Karpas-422 (cell line): ENCODE data around the gene TRPM1. TPM values are rescaled to one million over a fixed set of nuclear protein-coding genes. Genes with fewer than 3 reads are reported as not detected.

Source experiments
- DNase-seq: peaks from one replicate; pipeline ENCODE4 v3.0.0-alpha.2; 2015
- H2AFZ ChIP-seq: fragments of 200-600 bp; sonication (generic); 2 replicates; pipeline ENCODE4 v1.6.1; 2014; ENCODE audit warnings: antibody characterized with exemption, low read length, mixed read lengths
- H3K27ac ChIP-seq: fragments of 200-600 bp; sonication (generic); 2 replicates; pipeline ENCODE4 v1.5.1; 2014; ENCODE audit warnings: mild to moderate bottlenecking, low read length, moderate library complexity
- H3K27me3 ChIP-seq: fragments of 200-600 bp; sonication (generic); 2 replicates; pipeline ENCODE4 v1.6.1; 2014; ENCODE audit warnings: low read length, mixed read lengths
- H3K36me3 ChIP-seq: fragments of 200-600 bp; sonication (generic); 2 replicates; pipeline ENCODE4 v1.6.1; 2014; ENCODE audit warnings: low read length, mixed read lengths; ENCODE audit not compliant: insufficient read depth
- H3K4me1 ChIP-seq: fragments of 200-600 bp; sonication (generic); 2 replicates; pipeline ENCODE4 v1.6.1; 2014; ENCODE audit warnings: mild to moderate bottlenecking, low read length, mixed read lengths
- H3K4me2 ChIP-seq: fragments of 200-600 bp; sonication (generic); 2 replicates; pipeline ENCODE4 v1.6.1; 2014; ENCODE audit warnings: low read length, low read depth, mild to moderate bottlenecking; ENCODE audit not compliant: poor library complexity, severe bottlenecking
- H3K4me3 ChIP-seq: fragments of 200-600 bp; sonication (generic); 2 replicates; pipeline ENCODE4 v1.5.1; 2014; ENCODE audit warnings: mild to moderate bottlenecking, antibody characterized with exemption, low read length, mixed read lengths
- H3K79me2 ChIP-seq: fragments of 200-600 bp; sonication (generic); 2 replicates; pipeline ENCODE4 v1.6.1; 2014; ENCODE audit warnings: mild to moderate bottlenecking, low read length, mixed read lengths
- H3K9ac ChIP-seq: fragments of 200-600 bp; sonication (generic); 2 replicates; pipeline ENCODE4 v1.6.0; 2014; ENCODE audit warnings: low read length
- H3K9me2 ChIP-seq: fragments of 200-600 bp; sonication (generic), shearing (Covaris generic); replicated peaks from 2 replicates; pipeline ENCODE4 v1.6.0; 2014; ENCODE audit warnings: mild to moderate bottlenecking, low read length, moderate library complexity; ENCODE audit not compliant: insufficient read depth
- H3K9me3 ChIP-seq: fragments of 300-700, 200-600 bp; sonication (generic); 2 replicates; pipeline ENCODE4 v1.6.1; 2014; ENCODE audit warnings: low read length, mixed read lengths
- H4K20me1 ChIP-seq: fragments of 200-600 bp; sonication (generic); 2 replicates; pipeline ENCODE4 v1.6.1; 2014; ENCODE audit warnings: mild to moderate bottlenecking, antibody characterized with exemption, low read length, low read depth; ENCODE audit not compliant: insufficient read depth
- small RNA-seq: library from RNA; depleted of rRNA; stranded (forward); fragments of <200 nt; gene quantifications from one replicate; pipeline ENCODE3, GENCODE V24; 2014
- total RNA-seq: library from RNA; depleted of rRNA; stranded (reverse); fragments of >200 nt; shearing (Covaris generic); gene quantifications from 2 replicates; pipeline ENCODE4 v1.2.3, GENCODE V29; 2014; ENCODE audit warnings: low replicate concordance; rRNA removed

The TRPM1 gene
- total RNA-seq, 1 experiment from 2014 or later = not detected

DNA sequence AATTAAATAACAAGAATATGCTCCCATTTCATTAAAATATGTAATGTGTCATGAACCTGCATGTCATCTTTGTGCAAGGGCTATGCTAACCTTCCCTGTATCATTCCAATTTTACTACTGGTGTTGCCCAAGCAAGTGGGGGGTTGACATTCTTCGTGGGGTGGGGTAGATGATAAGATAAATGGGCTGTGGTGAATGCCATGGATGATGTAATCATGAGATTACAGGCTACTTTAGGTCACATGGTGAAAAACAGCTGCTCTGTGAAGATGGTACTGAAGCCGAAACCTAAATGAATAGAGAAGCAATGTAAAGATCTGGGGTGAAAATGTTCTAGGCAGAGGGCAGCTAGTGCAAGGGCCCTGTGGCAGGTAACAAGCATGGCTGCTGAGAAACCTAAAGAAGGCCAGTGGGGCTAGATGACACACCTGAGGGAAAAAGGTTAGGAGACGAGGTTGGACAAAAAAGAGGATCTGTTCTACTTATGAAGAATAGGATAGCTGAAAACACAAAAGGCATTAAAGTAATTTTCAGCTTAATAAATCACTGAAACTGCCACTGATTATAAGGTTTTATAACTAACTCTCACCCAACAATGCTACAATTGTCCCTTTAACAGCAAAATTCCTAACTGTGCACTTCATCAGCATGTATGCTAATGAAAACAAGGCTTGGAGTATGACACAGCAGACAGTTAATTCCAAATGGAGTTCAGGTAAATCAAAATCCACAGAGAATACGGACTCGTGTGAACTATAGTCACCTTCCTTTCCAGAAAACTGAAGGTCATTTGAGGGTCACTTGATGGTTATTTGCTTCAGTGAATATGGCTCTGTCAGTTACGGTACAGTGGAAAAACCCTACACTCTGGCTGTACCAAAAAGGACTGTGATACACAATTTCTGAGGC is 145.1 kb downstream of the TRPM1 start:
- Histone ChIP-seq H3K27me3 (no peaks in the 10 kb centered on the region), H3K27ac (no peak overlapping the region), H3K36me3 (peaks cover 19% of the 10 kb centered on the region), H3K9me3 (no peaks in the 10 kb centered on the region), H3K9me2 (no peaks in the 10 kb centered on the region), H3K4me3 (no peak overlapping the region), H3K9ac (no peak overlapping the region), H3K4me1 (no peaks in the 10 kb centered on the region), H2AFZ (no peak overlapping the region), H3K79me2 (no peaks in the 10 kb centered on the region), H3K4me2 (no peak overlapping the region), H4K20me1 (no peaks in the 10 kb centered on the region)
- DNase-seq = no peak

DNA sequence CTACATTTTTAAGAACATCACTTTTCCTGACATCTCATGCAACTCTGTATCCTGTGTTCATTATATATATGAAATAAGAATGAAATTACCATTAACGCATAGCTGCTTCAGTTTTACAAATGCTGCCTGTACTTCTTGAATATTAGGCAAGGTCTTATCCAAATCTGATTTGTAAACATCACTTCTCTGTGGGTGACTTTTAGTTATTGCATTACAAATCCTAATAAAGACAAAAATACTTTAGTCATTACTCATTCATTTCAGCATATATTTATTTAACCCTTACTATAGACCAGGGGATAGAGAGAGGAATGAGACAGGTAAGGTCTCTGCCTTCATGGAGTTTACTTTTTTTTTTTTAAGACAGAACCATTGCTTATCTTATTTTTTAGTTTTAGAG is 146.9 kb downstream of the TRPM1 start:
- Histone ChIP-seq H3K27me3 (no peaks in the 10 kb centered on the region), H3K9me3 (no peaks in the 10 kb centered on the region), H3K36me3 (peaks cover 23% of the 10 kb centered on the region), H3K4me2 (no peak overlapping the region), H4K20me1 (no peaks in the 10 kb centered on the region), H3K79me2 (no peaks in the 10 kb centered on the region), H3K4me3 (no peak overlapping the region), H2AFZ (no peak overlapping the region), H3K27ac (no peak overlapping the region), H3K9me2 (no peaks in the 10 kb centered on the region), H3K4me1 (no peaks in the 10 kb centered on the region), H3K9ac (no peak overlapping the region)
- no peak for DNase-seq

DNA sequence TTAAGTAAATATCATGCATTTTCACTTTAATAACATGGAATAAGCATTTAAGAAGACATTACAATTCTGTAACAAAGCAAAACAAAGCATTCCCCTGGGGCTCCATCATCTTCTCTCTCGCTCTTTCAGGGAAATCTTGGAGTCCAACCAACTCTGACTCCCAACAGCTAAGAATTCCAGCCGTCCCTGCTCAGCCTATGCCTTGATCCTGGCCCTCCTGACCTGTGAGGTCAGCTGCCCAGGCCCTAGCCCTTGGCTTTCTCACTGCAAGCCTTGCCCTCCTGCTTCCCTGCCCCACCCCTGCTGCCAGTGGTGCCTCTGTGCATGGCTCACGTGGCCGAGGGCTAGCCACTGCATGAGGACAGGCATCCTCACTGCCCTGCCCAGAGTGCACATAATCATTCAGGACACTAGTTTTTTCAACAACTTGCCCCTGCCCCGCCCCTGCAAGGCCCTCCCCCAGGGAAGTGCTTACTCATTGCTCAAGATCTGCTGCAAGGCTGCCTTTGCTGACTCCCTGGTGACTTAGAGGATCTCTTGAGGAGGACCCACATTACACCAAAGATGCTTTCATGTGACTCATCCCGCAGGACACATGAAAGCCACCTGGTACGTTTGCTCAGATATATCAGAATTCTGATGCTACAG is 147.7 kb downstream of the TRPM1 start:
- H3K36me3 ChIP-seq = peaks cover 31% of the 10 kb centered on the region
- no peaks in the 10 kb centered on the region for H3K79me2 ChIP-seq
- no peak overlapping the region for H3K4me2 ChIP-seq
- DNase-seq = no peak
- 0 out of 2 replicates have a peak, but pooled peaks cover 4% of the 10 kb centered on the region for H3K9me3 ChIP-seq
- H3K4me3 ChIP-seq = no peak overlapping the region
- no peak overlapping the region for H3K9ac ChIP-seq
- no peak overlapping the region for H2AFZ ChIP-seq
- no peaks in the 10 kb centered on the region for H3K9me2 ChIP-seq
- H3K27me3 ChIP-seq = no peaks in the 10 kb centered on the region
- no peaks in the 10 kb centered on the region for H4K20me1 ChIP-seq
- no peak overlapping the region for H3K27ac ChIP-seq
- H3K4me1 ChIP-seq = no peaks in the 10 kb centered on the region

DNA sequence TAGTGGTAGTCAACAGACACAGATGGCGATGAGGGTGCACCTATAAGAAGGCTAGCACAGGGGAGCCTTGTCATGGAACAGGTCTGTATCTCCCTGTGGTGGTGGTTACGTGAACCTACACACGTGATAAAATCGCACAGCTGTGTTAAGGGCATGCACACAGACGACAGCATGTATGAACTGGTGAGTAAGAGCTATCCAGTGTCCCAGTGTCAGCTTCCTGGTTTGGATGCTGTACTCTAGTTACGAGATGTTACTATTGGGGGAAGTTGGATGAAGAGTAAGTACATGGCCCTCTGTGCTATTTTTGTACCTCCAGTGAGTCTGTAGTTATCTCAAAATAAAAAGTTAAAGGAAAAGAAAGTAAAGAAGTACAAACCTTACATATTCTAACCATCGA is 148.3 kb downstream of the TRPM1 start:
- H3K79me2 ChIP-seq = no peaks in the 10 kb centered on the region

More for the DNA sequence above, 148.3 kb downstream of the TRPM1 start:
- H3K4me2 ChIP-seq = no peak overlapping the region
- H4K20me1 ChIP-seq = no peaks in the 10 kb centered on the region
- 0 out of 2 replicates have a peak, but pooled peaks cover 8% of the 10 kb centered on the region for H3K9me3 ChIP-seq
- H3K27ac ChIP-seq = no peak overlapping the region
- no peak overlapping the region for H3K4me3 ChIP-seq
- H2AFZ ChIP-seq = no peak overlapping the region
- no peak overlapping the region for H3K9ac ChIP-seq
- H3K4me1 ChIP-seq = no peaks in the 10 kb centered on the region
- no peaks in the 10 kb centered on the region for H3K27me3 ChIP-seq
- no peaks in the 10 kb centered on the region for H3K9me2 ChIP-seq
- DNase-seq = no peak
- peaks cover 37% of the 10 kb centered on the region for H3K36me3 ChIP-seq

Small RNAs within 50 kb of the gene (small RNA-seq; reads per million reads assigned to genes)
- gene MIR211 (not detected), gene RNU6-466P (not detected)

Other genes starting within 250 kb of the TRPM1 start
- gene FAN1, start 197.8 kb downstream of the TRPM1 start, total RNA-seq = 18.1 and 43.1 TPM in 2 replicates
- 13.1 and 25.5 TPM in 2 replicates for gene MTMR10, start 110.1 kb downstream of the TRPM1 start, total RNA-seq
- gene KLF13, start 225.1 kb upstream of the TRPM1 start, total RNA-seq = 32.9 and 38.8 TPM in 2 replicates